DOHH2 (cell line): Measurements from ENCODE around the gene SOX1.

ENCODE experiments used
- EZH2phosphoT487 ChIP-seq: fragments of 200-600 bp; sonication (generic); IDR thresholded peaks from 2 replicates; pipeline ENCODE4 v1.6.1; 2017; ENCODE audit warnings: borderline replicate concordance, mild to moderate bottlenecking, antibody characterized with exemption, low read length, moderate library complexity, mixed read lengths
- TF ChIP-seq, protein P1 (sequence below): fragments of 200-600 bp; sonication (generic); IDR thresholded peaks from one replicate; pipeline ENCODE4 v1.5.1; 2014; ENCODE audit warnings: antibody characterized with exemption, mild to moderate bottlenecking, low read depth, low read length; ENCODE audit not compliant: poor library complexity, severe bottlenecking

- TF ChIP-seq, protein P1, sequence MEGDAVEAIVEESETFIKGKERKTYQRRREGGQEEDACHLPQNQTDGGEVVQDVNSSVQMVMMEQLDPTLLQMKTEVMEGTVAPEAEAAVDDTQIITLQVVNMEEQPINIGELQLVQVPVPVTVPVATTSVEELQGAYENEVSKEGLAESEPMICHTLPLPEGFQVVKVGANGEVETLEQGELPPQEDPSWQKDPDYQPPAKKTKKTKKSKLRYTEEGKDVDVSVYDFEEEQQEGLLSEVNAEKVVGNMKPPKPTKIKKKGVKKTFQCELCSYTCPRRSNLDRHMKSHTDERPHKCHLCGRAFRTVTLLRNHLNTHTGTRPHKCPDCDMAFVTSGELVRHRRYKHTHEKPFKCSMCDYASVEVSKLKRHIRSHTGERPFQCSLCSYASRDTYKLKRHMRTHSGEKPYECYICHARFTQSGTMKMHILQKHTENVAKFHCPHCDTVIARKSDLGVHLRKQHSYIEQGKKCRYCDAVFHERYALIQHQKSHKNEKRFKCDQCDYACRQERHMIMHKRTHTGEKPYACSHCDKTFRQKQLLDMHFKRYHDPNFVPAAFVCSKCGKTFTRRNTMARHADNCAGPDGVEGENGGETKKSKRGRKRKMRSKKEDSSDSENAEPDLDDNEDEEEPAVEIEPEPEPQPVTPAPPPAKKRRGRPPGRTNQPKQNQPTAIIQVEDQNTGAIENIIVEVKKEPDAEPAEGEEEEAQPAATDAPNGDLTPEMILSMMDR = no peak
- TF ChIP-seq EZH2phosphoT487 = no peak
These were observed 5.4 kb upstream of the SOX1 start for GRCh38 chr13:112061367-112062061.
